Nephron (organoid): ENCODE data around the gene SLAMF8.
A peak's percentile ranks its signal among the peaks of the same experiment; 100 is the strongest.

Source experiments
- H3K27ac Mint-ChIP-seq, 3 experiments: 2 replicates each; pipeline ENCODE4 v1.8.0; 2020; ENCODE audit warnings: mixed read lengths in 3 of 3, mild to moderate bottlenecking in 2 of 3, moderate library complexity in 1 of 3
- H3K27me3 Mint-ChIP-seq: 2 replicates; pipeline ENCODE4 v1.8.0; 2021; ENCODE audit warnings: low read depth, mild to moderate bottlenecking, moderate library complexity, mixed read lengths
- H3K36me3 Mint-ChIP-seq: 2 replicates; pipeline ENCODE4 v1.8.0; 2020; ENCODE audit warnings: low read depth, mixed read lengths
- H3K4me1 Mint-ChIP-seq: 2 replicates; pipeline ENCODE4 v1.8.0; 2020; ENCODE audit warnings: mixed read lengths
- H3K4me3 Mint-ChIP-seq, 3 experiments: 2 replicates each; pipeline ENCODE4 v1.8.0; 2020; ENCODE audit warnings: mild to moderate bottlenecking in 3 of 3, mixed read lengths in 3 of 3, moderate library complexity in 2 of 3
- H3K9me3 Mint-ChIP-seq: 2 replicates; pipeline ENCODE4 v1.8.0; 2020; ENCODE audit warnings: mixed read lengths
- CTCF ChIP-seq, 3 experiments: fragments of 200-600 bp; sonication (generic); IDR thresholded peaks; one replicate each; pipeline ENCODE4 v1.5.0; 2021; ENCODE audit warnings: antibody characterized with exemption in 3 of 3; ENCODE audit not compliant: unreplicated experiment in 3 of 3

The SLAMF8 gene

GRCh38 chr1:159835356-159835755, 8.7 kb downstream of the SLAMF8 start:
- Mint-ChIP-seq H3K4me3 (no peak overlapping the region), H3K4me1 (peaks cover 6% of the 10 kb centered on the region), H3K9me3 (no peaks in the 10 kb centered on the region), H3K36me3 (no peaks in the 10 kb centered on the region), H3K27me3 (no peaks in the 10 kb centered on the region), H3K27ac (no peak overlapping the region)
- no peak for TF ChIP-seq CTCF (IDR thresholded peaks at IDR 0.05; ENCODE audit: unreplicated experiment in 3 of 3)

GRCh38 chr1:159835862-159836525, 9.3 kb downstream of the SLAMF8 start:
- TF ChIP-seq CTCF (IDR thresholded peaks at IDR 0.05; ENCODE audit: unreplicated experiment in 3 of 3): no peak
- Mint-ChIP-seq H3K4me3 (no peak overlapping the region), H3K36me3 (no peaks in the 10 kb centered on the region), H3K4me1 (peaks cover 6% of the 10 kb centered on the region), H3K27ac (no peak overlapping the region), H3K27me3 (no peaks in the 10 kb centered on the region), H3K9me3 (no peaks in the 10 kb centered on the region)

- TF ChIP-seq CTCF (IDR thresholded peaks at IDR 0.05; ENCODE audit: unreplicated experiment in 3 of 3): no peak
- peaks cover 2% of the 10 kb centered on the region for H3K27me3 Mint-ChIP-seq
- no peaks in the 10 kb centered on the region for H3K36me3 Mint-ChIP-seq
- peak overlapping the region in 1 of 3 experiments; percentile 37 for H3K27ac Mint-ChIP-seq
- H3K9me3 Mint-ChIP-seq: no peaks in the 10 kb centered on the region
- H3K4me3 Mint-ChIP-seq: no peak overlapping the region
- H3K4me1 Mint-ChIP-seq: peaks cover 13% of the 10 kb centered on the region
These were observed 12.0 kb downstream of the SLAMF8 start for GRCh38 chr1:159838715-159839114.

- peak overlapping the region in 1 of 3 experiments; percentile 37 for H3K27ac Mint-ChIP-seq
- H3K4me1 Mint-ChIP-seq: peaks cover 15% of the 10 kb centered on the region
These were observed 12.6 kb downstream of the SLAMF8 start for GRCh38 chr1:159839116-159839849.

GRCh38 chr1:159841749-159842148, 15.1 kb downstream of the SLAMF8 start:
- Mint-ChIP-seq H3K9me3 (no peaks in the 10 kb centered on the region), H3K4me1 (peaks cover 15% of the 10 kb centered on the region), H3K27ac (peak overlapping the region; percentile 94 to 99 (median 94)), H3K4me3 (peak overlapping the region; percentile 5 to 42 (median 14)), H3K36me3 (no peaks in the 10 kb centered on the region), H3K27me3 (peaks cover 13% of the 10 kb centered on the region)
- TF ChIP-seq CTCF (IDR thresholded peaks at IDR 0.05; ENCODE audit: unreplicated experiment in 3 of 3): no peak

More at GRCh38 chr1:159839116-159839849, 12.6 kb downstream of the SLAMF8 start:
- H3K36me3 Mint-ChIP-seq: no peaks in the 10 kb centered on the region
- no peaks in the 10 kb centered on the region for H3K9me3 Mint-ChIP-seq
- TF ChIP-seq CTCF (IDR thresholded peaks at IDR 0.05; ENCODE audit: unreplicated experiment in 3 of 3): no peak
- H3K27me3 Mint-ChIP-seq: peaks cover 8% of the 10 kb centered on the region
- no peak overlapping the region for H3K4me3 Mint-ChIP-seq
